ENCODE results near the gene CBX2.
"Not testable (repeated sequence)": the region's sequence is repeated elsewhere in the genome, so short reads cannot be mapped to it uniquely, and the experiment has no call there.

CBX2 gene

DNA sequence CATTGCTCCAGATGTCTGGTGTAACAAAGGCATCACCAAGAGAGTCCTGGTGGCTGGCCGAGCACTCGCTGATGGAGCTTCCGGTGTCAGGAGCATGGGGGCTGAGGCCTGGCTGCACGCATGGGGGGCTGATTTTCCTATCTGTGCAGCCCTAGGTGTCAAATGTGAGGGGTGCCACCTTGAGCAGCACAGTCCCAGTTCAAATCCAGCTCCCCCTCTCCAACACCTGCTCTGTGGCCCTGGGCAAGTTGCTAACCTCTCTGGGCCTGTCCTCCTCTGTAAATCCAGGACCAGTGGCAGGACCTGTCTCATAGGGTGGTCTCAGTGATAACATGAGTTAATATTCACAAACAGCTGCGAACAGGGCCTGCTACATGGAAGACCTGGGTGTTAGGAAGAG lies 34.3 kb upstream of the CBX2 start:
- DNase-seq: no peak

DNA sequence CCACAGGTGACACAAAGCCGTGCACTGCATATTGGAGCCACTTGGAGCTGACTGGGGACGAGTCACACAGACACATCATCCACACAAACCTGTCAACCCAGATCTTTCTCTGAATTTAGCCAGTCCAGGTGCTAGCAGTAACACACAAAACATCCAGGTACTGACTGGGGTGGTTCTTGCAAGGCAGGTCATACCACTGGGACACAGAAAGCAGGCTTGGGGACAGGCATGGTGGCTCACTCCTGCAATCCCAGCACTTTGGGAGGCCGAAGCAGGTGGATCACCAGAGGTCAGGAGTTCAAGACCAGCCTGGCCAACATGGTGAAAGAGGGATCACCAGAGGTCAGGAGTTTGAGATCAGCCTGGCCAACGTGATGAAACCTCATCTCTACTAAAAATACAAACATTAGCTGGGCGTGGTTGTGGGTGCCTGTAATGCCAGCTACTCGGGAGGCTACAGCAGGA lies 32.3 kb upstream of the CBX2 start:
- no peak for DNase-seq

DNA sequence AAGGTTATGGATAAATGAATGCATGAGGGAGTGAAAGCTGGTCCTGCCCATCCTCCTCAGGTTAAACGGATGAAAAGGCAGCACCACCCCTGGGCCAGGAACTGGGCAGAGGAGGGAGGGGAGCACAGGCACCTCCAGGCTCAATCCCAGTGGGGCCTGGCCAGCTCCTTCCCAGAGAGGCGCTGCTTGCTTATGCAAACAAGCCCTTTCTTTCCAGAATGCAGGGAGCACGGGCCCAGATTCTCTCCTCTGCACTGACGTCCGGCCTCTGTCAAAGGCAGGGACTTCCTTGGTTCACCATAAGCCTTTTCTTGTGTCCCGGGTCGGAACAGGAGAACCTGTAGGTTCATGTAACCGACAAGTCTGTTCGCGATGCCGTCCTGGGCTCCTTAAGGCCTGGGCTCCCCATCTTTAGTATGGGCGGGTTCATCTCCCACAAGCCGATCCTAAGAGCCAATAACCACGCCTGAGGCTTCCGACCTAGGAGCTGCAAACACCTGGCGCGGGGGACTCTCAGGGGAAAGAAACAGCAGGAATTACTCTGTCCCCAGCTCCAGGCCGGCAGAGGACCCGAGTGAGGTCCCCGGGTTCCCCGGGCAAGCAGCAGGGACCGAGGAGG lies 30.9 kb upstream of the CBX2 start:
- no peak for DNase-seq

DNA sequence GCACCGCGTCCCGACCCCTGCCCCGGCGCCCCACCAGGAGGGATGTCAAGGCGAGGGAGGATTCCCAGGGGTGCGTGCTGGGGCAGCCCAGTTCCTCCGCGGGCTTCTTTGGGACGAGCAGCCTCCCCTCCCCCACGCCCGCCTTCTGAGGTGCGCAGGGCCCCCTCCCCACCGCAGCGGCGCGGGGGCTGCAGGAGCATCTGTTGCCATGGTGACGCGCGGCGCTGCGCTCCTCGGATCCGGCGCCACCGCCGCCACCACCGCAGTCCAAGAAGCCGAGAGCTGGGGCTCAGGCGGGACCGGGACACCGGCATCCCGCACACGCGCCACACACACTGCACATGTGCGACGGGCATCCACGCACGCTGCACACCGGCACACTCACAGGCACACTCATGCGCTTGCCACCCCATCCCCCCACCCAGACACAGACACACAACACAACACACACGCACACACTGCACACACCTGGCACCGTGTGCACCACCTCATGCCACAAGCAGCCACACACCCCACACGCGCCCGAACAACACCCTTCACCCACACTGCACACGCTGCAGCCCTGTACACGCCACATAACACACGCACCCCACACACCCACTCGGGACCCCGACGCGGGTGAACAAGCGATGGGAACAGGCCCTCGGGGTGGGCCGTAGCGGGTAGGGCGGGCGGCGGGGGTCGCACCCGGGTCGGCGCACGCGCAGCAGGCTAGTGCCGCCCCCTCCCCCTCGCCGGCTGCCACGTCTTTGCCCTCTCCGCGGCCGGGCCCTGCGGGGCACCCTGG lies 30.2 kb upstream of the CBX2 start:
- DNase-seq: no peak

DNA sequence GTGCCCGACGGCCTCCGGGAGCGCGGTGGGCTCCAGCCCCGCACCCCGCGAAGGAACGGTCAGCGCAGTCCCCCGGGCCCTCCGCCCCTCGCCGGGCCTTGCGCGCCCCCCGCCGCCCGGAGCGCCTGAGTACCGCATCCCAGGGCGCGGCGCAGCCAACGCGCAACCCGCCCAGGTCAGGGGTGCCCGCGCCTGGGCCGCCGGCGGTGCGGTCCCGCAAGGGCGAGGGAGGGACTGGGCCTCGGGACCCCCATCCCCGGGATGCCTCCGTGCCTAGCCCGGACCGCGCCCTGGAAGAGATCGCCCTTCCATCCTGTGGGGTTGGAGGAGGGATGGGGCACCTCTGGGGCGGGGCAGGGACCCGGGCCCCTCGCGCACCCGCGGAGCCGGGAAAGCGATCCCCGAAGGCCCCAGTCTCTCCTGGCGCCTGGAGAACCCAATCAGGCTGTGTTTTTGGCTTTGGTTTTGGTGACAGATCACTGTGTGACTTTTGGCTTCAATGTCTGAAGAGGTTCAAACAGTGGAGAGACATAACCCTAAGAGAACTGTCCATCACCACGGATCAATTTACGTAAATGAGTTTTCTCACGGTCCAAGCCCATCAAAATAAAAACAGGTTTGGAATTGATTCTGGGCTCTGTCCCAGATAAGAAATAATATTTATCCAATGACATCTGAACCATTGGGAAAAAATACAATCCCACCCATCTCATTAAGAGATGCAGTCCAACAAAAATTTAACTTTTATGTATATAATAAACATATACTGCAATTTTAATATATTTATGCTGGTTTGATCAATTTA lies 29.5 kb upstream of the CBX2 start:
- no peak for DNase-seq

DNA sequence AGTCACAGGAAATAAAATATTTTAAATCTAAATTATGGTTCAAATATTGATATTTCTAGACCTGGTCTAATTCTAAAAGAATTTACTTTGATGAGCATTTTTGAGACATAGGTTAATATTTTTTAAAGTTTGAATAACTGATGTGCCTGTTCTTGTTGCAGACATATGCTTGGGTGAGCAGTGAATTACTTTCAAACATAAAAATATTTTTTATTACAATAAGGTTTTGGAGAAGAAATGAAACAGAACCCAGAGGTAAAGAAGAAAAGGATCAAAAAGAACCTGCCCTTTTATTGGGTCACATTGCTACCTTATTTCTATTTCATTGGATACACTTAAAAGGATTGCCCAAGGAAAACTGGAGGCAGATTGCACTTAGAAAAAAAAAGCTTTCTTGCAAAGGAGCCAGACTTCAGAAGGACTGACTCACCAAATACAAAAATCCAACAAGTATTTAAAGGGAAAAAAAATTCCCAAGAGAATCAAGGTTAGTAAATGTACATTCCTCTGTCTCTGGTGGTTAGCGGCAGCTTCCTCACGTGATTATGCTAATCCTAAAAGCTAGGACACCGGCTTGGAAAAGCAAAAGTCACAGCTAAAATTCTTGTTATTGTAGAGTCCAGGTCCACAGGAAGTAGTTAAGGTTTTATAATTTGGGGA lies 28.7 kb upstream of the CBX2 start:
- no peak for DNase-seq

DNA sequence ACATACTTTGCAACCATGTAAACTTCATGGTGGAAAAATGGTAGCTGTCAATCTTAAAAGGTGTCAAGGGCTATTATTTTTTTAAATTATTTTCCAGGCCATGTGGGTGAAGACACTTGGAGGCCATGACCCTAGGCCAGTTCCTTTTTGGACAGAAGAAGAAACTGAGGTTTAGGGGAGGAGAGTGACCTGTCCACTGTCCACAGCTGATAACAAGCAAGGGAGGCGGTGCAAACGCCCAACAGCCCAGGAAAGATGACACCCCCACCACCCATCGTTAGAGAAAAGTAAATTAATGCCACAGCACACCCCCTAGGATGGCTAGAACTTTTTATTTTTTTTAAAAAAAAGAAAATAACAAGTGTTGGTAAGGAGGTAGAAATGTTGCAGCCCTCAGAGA lies 28.0 kb upstream of the CBX2 start:
- no peak for DNase-seq

DNA sequence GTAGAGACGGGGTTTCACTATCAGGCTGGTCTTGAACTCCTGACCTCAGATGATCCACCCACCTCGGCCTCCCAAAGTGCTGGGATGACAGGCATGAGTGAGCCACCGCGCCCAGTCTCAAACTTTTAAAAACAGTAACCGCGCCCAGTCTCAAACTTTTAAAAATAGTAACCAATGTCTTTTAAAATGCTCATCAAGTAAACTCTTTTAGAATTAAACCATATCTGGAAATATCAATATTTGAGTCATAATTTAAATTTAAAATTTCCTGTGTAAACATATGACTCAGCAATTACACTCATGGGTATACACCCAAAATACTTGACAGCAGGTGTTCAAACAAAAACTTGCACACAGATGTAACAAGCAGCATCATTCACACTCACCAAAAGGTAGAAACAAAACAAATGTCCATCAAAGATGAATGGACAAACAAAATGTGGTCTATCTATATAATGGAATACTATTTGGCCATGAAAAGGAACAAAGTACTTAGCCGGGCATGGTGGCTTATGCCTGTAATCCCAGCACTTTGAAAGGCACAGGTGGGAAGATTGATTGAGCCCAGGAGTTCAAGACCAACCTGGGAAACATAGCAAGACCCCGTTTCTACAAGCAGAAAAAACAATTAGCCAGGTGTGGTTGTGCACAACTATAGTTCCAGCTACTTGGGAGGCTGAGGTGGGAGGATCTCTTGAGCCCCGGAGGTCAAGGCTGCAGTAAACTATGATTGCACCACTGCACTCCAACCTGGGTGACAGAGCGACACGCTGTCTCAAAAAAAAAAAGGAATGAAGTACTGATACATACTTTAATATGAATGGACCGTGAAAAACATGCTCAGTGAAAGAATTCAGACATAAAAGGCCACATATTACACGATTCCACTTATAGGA lies 27.1 kb upstream of the CBX2 start:
- DNase-seq: no peak

DNA sequence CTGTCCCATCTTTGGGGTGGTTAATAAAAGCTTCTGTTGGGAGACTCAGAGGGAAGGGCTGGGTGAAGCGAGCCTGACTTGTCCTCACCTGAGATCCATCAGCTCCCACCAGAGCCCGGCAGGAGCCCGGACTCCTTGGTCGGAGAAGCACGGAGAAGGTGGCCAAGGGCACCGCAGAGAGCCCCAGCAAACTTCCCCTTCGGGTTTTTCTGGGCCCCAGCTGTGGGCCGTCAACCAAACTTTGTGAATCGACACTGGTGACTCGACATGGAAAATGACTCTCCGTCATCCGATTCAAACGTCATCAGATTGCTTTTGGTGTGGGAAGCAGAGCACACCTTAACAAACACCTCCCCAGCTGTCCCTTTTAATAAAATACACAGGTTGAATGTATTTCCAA lies 25.8 kb upstream of the CBX2 start:
- DNase-seq: peak; percentile 52

DNA sequence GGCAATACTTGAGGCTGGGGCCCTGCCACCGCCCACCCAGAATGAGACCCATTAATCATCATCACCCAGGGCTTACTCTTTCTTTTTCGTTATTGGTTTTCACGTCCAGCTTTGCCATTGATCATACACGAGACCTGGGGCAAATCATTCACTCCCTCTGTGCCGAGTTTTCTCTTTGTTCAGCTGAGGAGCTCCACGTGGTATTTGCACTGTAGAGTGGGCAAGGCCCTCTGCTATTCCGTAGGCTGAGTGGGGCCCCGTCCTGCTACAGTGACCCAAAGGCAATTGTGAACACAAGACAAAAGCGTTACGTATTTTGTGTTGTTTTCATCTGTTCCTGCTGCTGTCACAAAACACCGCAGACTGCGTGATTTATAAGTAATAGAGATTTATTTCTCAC lies 23.6 kb upstream of the CBX2 start:
- no peak for DNase-seq

DNA sequence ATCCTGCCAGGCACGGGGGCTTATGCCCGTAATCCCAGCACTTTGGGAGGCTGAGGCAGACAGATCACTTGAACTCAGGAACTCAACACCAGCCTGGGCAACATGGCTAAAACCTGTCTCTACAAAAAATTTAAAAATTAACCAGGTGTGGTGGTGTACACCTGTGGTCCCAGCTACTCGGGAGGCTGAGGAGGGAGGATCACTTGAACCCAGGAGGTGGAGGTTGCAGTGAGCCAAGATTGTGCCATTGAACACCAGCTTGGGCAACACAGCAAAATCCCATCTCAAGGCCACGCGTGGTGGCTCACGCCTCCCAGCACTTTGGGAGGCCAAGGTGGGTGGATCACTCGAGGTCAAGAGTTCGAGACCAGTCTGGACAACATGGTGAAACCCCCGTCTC lies 23.0 kb upstream of the CBX2 start:
- not testable (repeated sequence) for DNase-seq

DNA sequence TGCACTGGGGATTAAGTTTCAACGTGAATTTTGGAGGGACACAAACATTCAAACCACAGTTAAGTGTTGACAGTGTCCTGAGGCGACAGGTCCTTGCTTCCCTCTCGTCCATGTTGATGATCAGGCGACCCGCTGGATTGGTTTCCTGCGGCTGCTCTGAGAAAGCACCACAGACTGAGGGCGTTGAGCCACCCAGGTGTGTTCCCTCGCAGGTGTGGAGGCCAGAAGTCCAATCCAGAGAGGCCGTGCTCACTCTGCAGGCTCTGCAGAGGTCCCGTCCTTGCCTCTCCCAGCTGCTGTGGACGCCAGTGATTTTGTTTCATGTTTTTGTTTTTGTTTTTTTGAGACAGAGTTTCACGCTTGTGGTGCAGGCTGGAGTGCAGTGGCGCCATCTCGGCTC lies 22.4 kb upstream of the CBX2 start:
- no peak for DNase-seq

DNA sequence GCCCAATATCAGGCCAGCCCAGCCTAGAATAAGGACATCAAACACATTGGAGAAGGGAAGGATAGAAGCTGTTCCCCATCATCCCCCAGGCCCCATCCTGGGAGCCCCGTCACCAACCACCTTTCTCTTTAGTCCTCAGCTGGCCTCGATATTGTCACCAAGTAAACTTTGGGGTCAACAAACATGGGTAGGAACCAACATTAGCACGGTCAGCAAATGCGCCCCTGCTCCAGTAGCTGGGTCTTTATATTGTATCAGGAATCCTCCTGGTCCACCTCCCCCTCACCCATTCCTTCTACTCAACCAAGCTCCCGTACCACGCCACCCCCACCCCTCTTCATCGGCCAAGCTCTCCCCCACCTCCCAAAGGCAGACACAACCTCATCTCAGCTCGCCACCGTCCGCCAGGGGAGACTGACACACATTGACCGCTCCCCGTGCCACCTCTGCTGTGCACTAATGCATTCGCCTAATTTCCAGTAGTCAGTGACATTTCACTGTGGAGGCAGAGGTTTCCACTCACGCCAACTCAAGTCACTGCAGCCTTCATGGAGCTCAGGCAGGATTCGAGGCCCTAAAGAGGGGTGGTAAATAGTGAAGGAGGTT lies 20.7 kb upstream of the CBX2 start:
- no peak for DNase-seq

DNA sequence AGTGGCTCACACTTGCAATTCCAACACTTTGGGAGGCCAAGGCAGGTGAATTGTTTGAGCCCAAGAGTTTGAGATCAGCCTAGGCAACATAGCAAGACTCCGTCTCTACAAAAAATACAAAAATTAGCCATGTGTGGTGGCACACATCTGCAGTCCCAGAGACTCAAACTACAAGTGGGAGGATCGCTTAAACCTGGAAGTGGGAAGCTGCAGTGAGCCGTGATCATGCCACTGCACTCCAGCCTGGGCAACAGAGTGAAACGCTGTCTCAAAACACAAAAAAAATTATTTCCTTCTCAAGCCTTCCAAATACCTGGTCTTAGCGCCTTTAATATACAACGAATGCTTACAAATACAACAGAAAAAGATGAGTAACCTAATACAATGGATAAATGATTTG lies 19.7 kb upstream of the CBX2 start:
- no peak for DNase-seq

DNA sequence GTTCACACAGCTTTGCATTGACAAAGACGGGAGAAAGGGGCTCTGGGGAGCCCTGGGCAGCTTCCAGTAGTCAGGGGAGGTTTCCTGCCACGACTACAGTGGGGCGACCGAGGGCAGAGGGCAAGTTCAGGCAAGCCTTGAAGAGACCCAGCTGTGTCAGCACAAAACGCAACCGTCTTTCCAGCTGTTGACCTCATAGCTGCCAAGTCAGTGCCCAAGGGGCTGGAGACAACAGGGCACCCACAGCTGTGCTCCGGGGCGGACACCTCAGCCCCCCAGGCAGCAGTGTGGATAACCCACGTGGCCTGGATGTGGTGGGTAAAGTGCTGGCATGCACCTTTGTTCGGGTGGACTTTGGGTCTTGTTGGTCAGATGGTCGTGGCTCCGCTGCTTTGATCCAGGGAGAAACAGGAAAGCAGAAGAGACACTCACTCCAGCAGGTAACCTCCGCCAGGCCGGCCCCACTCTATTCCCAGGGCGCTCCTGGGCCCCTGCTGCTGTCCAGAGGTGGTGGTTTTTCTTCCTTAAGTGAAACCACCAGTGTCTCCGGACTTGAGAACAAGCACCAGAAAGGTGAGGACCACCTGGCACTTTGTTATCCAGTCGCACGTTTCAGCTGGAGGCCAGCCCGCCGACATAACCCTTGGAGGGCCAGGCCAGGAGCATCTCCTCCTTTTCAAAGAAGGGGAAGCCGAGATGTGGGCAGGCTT lies 17.6 kb upstream of the CBX2 start:
- no peak for DNase-seq

DNA sequence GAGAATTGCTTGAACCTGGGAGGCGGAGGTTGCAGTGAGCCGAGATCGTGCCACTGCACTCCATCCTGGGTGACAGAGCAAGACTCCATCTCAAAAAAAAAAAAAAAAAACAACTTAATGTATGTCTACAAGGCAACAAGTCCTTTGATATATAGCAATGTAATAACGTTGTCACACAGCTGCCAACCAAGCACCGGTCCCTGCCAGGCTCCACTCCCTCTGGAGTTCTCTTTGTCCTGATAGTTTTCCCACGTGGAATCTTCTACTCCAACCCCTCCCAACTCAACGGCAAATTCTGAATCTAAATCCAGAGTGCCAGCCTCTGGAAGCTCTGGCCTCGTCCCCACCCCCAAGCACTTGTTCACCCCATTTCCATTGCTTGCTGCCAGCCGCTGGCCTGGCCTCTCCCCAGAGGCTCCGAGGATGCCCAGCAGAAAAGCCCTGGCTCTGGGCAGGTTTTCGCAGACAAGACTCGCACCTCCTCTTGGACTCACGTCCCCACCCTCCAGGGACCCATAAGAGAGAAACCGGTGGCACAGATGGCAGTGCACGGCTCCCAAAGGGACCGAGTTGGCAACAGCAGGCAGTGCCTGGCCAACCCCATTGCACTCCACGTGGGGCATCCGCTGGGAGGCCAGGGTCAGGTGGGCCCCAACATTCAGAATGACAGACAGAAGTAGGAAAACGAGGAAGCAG lies 15.9 kb upstream of the CBX2 start:
- no peak for DNase-seq

DNA sequence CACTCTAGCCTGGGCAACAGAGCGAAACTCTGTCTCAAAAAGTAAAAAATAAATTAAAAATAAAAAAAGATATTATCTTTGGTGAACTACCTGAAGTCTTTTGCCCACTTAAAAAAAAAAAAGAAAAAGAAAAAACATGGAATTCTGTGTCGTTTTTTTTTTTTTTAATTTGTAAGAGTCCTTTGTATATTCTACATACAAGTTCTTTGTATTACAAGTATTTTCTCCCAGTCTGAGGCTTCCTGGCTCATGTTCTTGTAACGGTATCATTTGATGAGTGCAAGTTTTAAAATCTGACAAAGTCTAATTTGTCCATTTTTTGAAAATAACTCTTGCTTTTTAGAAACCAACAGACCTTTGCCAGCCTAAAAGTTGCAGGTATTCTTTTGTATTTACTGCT lies 12.2 kb upstream of the CBX2 start:
- DNase-seq: no peak

DNA sequence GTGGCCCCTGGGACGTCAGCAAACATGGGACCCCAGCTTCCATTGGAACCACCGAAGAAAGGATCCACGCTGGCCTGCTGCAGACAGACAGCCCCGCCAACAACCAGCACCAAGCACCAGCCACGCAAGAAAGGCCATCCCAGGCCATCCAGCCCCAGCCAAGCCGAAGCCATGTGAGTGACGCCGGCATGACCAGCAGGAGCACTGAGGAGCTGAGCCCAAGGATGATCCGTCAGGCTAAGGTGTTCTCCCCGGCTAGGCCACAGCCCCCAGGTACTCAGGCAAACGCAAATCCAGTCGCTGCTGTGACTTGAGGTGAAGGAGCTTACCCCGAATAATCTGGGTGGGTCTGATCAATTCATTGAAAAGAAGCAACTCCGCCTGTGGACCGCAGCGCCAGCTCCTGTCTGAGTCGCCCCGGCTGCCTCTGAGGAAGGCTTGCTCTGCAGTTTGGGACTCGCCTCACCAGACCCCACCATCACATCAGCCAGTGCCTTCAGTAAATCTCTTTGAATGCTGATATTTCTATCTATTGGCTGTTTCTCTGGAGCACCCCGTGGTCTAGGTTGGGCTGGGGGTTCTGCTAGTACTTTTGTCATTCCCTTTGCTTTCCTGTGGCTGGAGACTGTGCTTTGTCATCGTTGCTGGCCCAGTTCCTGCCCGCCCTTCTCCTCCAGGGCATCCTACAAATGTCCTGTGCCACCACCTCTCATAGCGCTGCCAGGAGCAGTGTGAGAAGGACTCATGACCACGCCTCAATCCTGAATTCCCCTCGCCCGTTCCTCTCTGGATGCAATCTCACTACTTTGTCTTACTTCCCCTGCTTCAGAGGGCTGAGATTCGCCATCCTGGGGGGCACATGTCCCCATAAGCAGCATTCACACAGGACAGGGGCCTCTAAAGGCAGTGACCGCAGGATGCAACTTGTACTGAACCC lies 8.1 kb upstream of the CBX2 start:
- DNase-seq: no peak

DNA sequence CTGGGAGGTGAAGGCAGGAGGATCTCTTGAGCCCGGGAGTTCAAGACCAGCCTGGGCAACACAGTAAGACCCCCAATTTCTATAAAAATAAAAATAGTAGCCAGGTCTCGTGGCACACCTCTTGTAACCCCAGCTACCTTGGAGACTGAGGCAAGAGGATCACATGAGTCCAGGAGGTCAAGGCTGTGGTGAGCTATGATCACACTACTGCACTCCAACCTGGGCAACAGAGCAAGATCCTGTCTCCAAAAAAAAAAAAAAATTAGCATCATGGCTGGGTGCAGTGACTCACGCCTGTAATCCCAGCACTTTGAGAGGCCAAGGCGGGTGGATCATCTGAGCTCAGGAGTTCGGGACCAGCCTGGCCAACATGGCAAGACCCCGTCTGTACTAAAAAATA lies 6.7 kb upstream of the CBX2 start:
- no peak for DNase-seq

Data from stimulated activated CD8-positive, alpha-beta memory T cell treated with anti-CD3 and anti-CD28 coated beads, Interleukin-4, amount 100 ng/mL, for 48 hours (primary cell).